ENCODE results near the gene NLRC5.

The NLRC5 gene

GRCh38 chr16:56941856-56942331 is 47.5 kb upstream of the NLRC5 start:
- no peak for TF ChIP-seq EZH2 (IDR thresholded peaks at IDR 0.05; ENCODE audit: borderline replicate concordance, low read length)
- TF ChIP-seq, protein P1, sequence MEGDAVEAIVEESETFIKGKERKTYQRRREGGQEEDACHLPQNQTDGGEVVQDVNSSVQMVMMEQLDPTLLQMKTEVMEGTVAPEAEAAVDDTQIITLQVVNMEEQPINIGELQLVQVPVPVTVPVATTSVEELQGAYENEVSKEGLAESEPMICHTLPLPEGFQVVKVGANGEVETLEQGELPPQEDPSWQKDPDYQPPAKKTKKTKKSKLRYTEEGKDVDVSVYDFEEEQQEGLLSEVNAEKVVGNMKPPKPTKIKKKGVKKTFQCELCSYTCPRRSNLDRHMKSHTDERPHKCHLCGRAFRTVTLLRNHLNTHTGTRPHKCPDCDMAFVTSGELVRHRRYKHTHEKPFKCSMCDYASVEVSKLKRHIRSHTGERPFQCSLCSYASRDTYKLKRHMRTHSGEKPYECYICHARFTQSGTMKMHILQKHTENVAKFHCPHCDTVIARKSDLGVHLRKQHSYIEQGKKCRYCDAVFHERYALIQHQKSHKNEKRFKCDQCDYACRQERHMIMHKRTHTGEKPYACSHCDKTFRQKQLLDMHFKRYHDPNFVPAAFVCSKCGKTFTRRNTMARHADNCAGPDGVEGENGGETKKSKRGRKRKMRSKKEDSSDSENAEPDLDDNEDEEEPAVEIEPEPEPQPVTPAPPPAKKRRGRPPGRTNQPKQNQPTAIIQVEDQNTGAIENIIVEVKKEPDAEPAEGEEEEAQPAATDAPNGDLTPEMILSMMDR (IDR thresholded peaks at IDR 0.05; ENCODE audit: low read length) = no peak
- no peaks in the 10 kb centered on the region for H4K20me1 ChIP-seq (ENCODE audit: insufficient read depth, low read length)
- peaks cover 84% of the 10 kb centered on the region for H3K36me3 ChIP-seq (ENCODE audit: insufficient read depth, low read length)
- H3K4me1 ChIP-seq (ENCODE audit: insufficient read depth, low read length, severe bottlenecking) = peaks cover 43% of the 10 kb centered on the region
- H3K27me3 ChIP-seq (ENCODE audit: insufficient read depth, low read length) = no peaks in the 10 kb centered on the region
- no peaks in the 10 kb centered on the region for H3F3A ChIP-seq (ENCODE audit: insufficient read depth, low read length)
- H3K4me3 ChIP-seq (ENCODE audit: low read depth, low read length, poor library complexity, severe bottlenecking) = no peak overlapping the region
- H3K9me2 ChIP-seq (ENCODE audit: low read depth, low read length) = no peaks in the 10 kb centered on the region
- no peaks in the 10 kb centered on the region for H3K9me3 ChIP-seq (ENCODE audit: low read length)
- no peak overlapping the region for H3K9ac ChIP-seq (ENCODE audit: low read length)
- no peaks in the 10 kb centered on the region for H3K79me2 ChIP-seq (ENCODE audit: insufficient read depth, low read length)
- no peak overlapping the region for H3K4me2 ChIP-seq (ENCODE audit: low read length)
- H2AFZ ChIP-seq (ENCODE audit: low read length) = no peak overlapping the region
- H3K27ac ChIP-seq (ENCODE audit: low read depth, low read length, poor library complexity, severe bottlenecking) = no peak overlapping the region

DNA sequence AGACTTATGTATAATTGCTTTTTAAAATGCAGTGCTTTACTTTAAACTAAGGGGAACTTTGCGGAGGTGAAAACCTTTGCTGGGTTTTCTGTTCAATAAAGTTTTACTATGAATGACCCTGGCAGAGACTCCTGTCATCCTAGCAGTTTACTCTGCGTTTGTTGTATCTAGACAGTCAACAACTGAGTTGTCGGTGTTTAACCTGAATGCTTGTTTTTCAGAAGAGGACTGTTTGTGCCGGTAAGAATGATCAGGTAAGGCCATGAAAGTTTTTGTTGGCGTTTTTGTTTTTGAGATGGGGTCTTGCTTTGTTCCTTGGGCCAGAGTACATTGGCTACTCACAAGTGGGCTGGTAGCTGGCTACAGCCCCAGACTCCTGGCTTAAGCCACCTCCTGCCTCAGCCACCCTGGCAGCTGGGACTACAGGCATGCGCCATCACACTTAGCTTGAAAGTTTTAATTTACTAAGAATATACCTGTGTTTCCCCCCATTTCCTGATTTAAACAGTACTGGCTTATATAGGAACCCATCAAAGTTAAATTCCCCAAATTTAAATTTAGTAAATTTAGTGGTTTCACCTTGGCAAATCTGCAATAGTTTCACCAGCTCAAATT is 45.5 kb upstream of the NLRC5 start:
- H3K4me1 ChIP-seq (ENCODE audit: insufficient read depth, low read length, severe bottlenecking) = peaks cover 25% of the 10 kb centered on the region
- H4K20me1 ChIP-seq (ENCODE audit: insufficient read depth, low read length) = no peaks in the 10 kb centered on the region
- H3K36me3 ChIP-seq (ENCODE audit: insufficient read depth, low read length) = peaks cover 66% of the 10 kb centered on the region
- no peak overlapping the region for H2AFZ ChIP-seq (ENCODE audit: low read length)
- no peaks in the 10 kb centered on the region for H3K9me3 ChIP-seq (ENCODE audit: low read length)
- no peaks in the 10 kb centered on the region for H3K27me3 ChIP-seq (ENCODE audit: insufficient read depth, low read length)
- H3K4me2 ChIP-seq (ENCODE audit: low read length) = no peak overlapping the region
- H3K79me2 ChIP-seq (ENCODE audit: insufficient read depth, low read length) = no peaks in the 10 kb centered on the region
- no peak overlapping the region for H3K4me3 ChIP-seq (ENCODE audit: low read depth, low read length, poor library complexity, severe bottlenecking)
- H3F3A ChIP-seq (ENCODE audit: insufficient read depth, low read length) = no peaks in the 10 kb centered on the region
- H3K9me2 ChIP-seq (ENCODE audit: low read depth, low read length) = no peaks in the 10 kb centered on the region
- H3K27ac ChIP-seq (ENCODE audit: low read depth, low read length, poor library complexity, severe bottlenecking) = no peak overlapping the region
- no peak for TF ChIP-seq EZH2 (IDR thresholded peaks at IDR 0.05; ENCODE audit: borderline replicate concordance, low read length)
- TF ChIP-seq, protein P1 (IDR thresholded peaks at IDR 0.05; ENCODE audit: low read length) = no peak
- H3K9ac ChIP-seq (ENCODE audit: low read length) = no peak overlapping the region

GRCh38 chr16:56944954-56945839 is 44.2 kb upstream of the NLRC5 start:
- no peak for TF ChIP-seq EZH2 (IDR thresholded peaks at IDR 0.05; ENCODE audit: borderline replicate concordance, low read length)
- TF ChIP-seq, protein P1 (IDR thresholded peaks at IDR 0.05; ENCODE audit: low read length) = no peak
- H3K4me1 ChIP-seq (ENCODE audit: insufficient read depth, low read length, severe bottlenecking) = peaks cover 13% of the 10 kb centered on the region
- H3K27ac ChIP-seq (ENCODE audit: low read depth, low read length, poor library complexity, severe bottlenecking) = peak overlapping the region; percentile 6
- H4K20me1 ChIP-seq (ENCODE audit: insufficient read depth, low read length) = no peaks in the 10 kb centered on the region
- no peaks in the 10 kb centered on the region for H3K9me2 ChIP-seq (ENCODE audit: low read depth, low read length)
- H3K4me3 ChIP-seq (ENCODE audit: low read depth, low read length, poor library complexity, severe bottlenecking) = no peak overlapping the region
- peaks cover 53% of the 10 kb centered on the region for H3K36me3 ChIP-seq (ENCODE audit: insufficient read depth, low read length)
- no peak overlapping the region for H2AFZ ChIP-seq (ENCODE audit: low read length)
- H3K27me3 ChIP-seq (ENCODE audit: insufficient read depth, low read length) = no peaks in the 10 kb centered on the region
- no peaks in the 10 kb centered on the region for H3K79me2 ChIP-seq (ENCODE audit: insufficient read depth, low read length)
- no peaks in the 10 kb centered on the region for H3K9me3 ChIP-seq (ENCODE audit: low read length)
- no peak overlapping the region for H3K4me2 ChIP-seq (ENCODE audit: low read length)
- H3F3A ChIP-seq (ENCODE audit: insufficient read depth, low read length) = no peaks in the 10 kb centered on the region
- no peak overlapping the region for H3K9ac ChIP-seq (ENCODE audit: low read length)

Measured in OCI-LY1 (cell line).